Measurements from ENCODE around the gene ABCB1.

Gene ABCB1

GRCh38 chr7:87512906-87513305 lies 87.8 kb downstream of the ABCB1 start:
- DNase-seq (ENCODE audit: low spot score), result no peak

- DNase-seq (ENCODE audit: low spot score), result no peak
These were observed 89.2 kb downstream of the ABCB1 start for GRCh38 chr7:87511510-87511909.

- no peak for DNase-seq (ENCODE audit: low spot score)
These were observed 90.2 kb downstream of the ABCB1 start for GRCh38 chr7:87510411-87510875.

GRCh38 chr7:87507446-87507845 lies 93.2 kb downstream of the ABCB1 start:
- no peak for DNase-seq (ENCODE audit: low spot score)

GRCh38 chr7:87506246-87507180 lies 94.2 kb downstream of the ABCB1 start:
- peak; percentile 13 for DNase-seq (ENCODE audit: low spot score)

- no peak for DNase-seq (ENCODE audit: low spot score)
These were observed 95.0 kb downstream of the ABCB1 start for GRCh38 chr7:87505557-87506245.

GRCh38 chr7:87505122-87505521 lies 95.6 kb downstream of the ABCB1 start:
- no peak for DNase-seq (ENCODE audit: low spot score)

GRCh38 chr7:87499494-87499893 lies 101.2 kb downstream of the ABCB1 start:
- DNase-seq (ENCODE audit: low spot score), result no peak

- no peak for DNase-seq (ENCODE audit: low spot score)
These were observed 101.8 kb downstream of the ABCB1 start for GRCh38 chr7:87498893-87499292.

- no peak for DNase-seq (ENCODE audit: low spot score)
These were observed 103.2 kb downstream of the ABCB1 start for GRCh38 chr7:87497482-87497881.

GRCh38 chr7:87495366-87495765 lies 105.3 kb downstream of the ABCB1 start:
- DNase-seq (ENCODE audit: low spot score), result no peak

- no peak for DNase-seq (ENCODE audit: low spot score)
These were observed 106.2 kb downstream of the ABCB1 start for GRCh38 chr7:87494454-87494853.

GRCh38 chr7:87483131-87483530 lies 117.6 kb downstream of the ABCB1 start:
- DNase-seq (ENCODE audit: low spot score), result no peak

- no peak for DNase-seq (ENCODE audit: low spot score)
These were observed 118.6 kb downstream of the ABCB1 start for GRCh38 chr7:87482115-87482514.

GRCh38 chr7:87480386-87480785 lies 120.3 kb downstream of the ABCB1 start:
- DNase-seq (ENCODE audit: low spot score), result no peak

- DNase-seq (ENCODE audit: low spot score), result no peak
These were observed 120.7 kb downstream of the ABCB1 start for GRCh38 chr7:87479951-87480350.

- DNase-seq (ENCODE audit: low spot score), result no peak
These were observed 124.5 kb downstream of the ABCB1 start for GRCh38 chr7:87476179-87476557.

- DNase-seq (ENCODE audit: low spot score), result peak; percentile 16
These were observed 125.1 kb downstream of the ABCB1 start, which contains the start of gene ABCB4 for GRCh38 chr7:87475359-87476178. TSS of gene ABCB4 (minus strand) at chr7:87475680. CDS start at chr7:87475465, 215 bp downstream.

- peak; percentile 41 for DNase-seq (ENCODE audit: low spot score)
These were observed 125.9 kb downstream of the ABCB1 start for GRCh38 chr7:87474533-87475358.

GRCh38 chr7:87473986-87474385 lies 126.7 kb downstream of the ABCB1 start:
- no peak for DNase-seq (ENCODE audit: low spot score)

GRCh38 chr7:87473192-87473591 lies 127.5 kb downstream of the ABCB1 start:
- no peak for DNase-seq (ENCODE audit: low spot score)
